Neural crest cell (in vitro differentiated cells): Measurements from ENCODE around the gene NKIRAS1. TPM values are rescaled to one million over a fixed set of nuclear protein-coding genes. Genes with fewer than 3 reads are reported as not detected.
"Not testable (repeated sequence)": the region's sequence is repeated elsewhere in the genome, so short reads cannot be mapped to it uniquely, and the experiment has no call there.

Experiments used
- DNase-seq: peaks from one replicate; pipeline ENCODE4 v3.0.0; 2021; ENCODE audit warnings: low read depth, mixed read lengths, low spot score
- H3K27ac Mint-ChIP-seq: one replicate; pipeline ENCODE4 v1.8.0; 2021; ENCODE audit warnings: mild to moderate bottlenecking, mixed read lengths; ENCODE audit not compliant: unreplicated experiment
- H3K27me3 Mint-ChIP-seq: 2 replicates; pipeline ENCODE4 v1.8.0; 2021; ENCODE audit warnings: low read depth, mild to moderate bottlenecking, mixed read lengths
- H3K36me3 Mint-ChIP-seq: 2 replicates; pipeline ENCODE4 v1.8.0; 2021; ENCODE audit warnings: low read depth, mild to moderate bottlenecking, mixed read lengths
- H3K4me1 Mint-ChIP-seq: 2 replicates; pipeline ENCODE4 v1.8.0; 2021; ENCODE audit warnings: mixed read lengths
- H3K4me3 Mint-ChIP-seq: one replicate; pipeline ENCODE4 v1.8.0; 2021; ENCODE audit warnings: mild to moderate bottlenecking, mixed read lengths
- H3K9me3 Mint-ChIP-seq: 2 replicates; pipeline ENCODE4 v1.8.0; 2021; ENCODE audit warnings: mixed read lengths
- CTCF ChIP-seq: fragments of 200-600 bp; sonication (generic); conservative IDR thresholded peaks from 2 replicates; pipeline ENCODE4 v1.5.0; 2021; ENCODE audit warnings: antibody characterized with exemption, mild to moderate bottlenecking
- total RNA-seq: library from RNA; stranded (reverse); gene quantifications from 2 replicates; pipeline ENCODE4 v1.2.1, GENCODE V29; 2021

NKIRAS1 gene
- total RNA-seq, 1 donor from 2014 or later: 9.7 TPM

GRCh38 chr3:23888617-23889228 is 28.1 kb downstream of the NKIRAS1 start:
- Mint-ChIP-seq H3K4me3 (no peak overlapping the region), H3K9me3 (no peaks in the 10 kb centered on the region), H3K36me3 (peaks cover 6% of the 10 kb centered on the region), H3K27me3 (no peaks in the 10 kb centered on the region), H3K27ac (no peak overlapping the region), H3K4me1 (peaks cover 20% of the 10 kb centered on the region)
- peak; percentile 90 for TF ChIP-seq CTCF
- no peak for DNase-seq

GRCh38 chr3:23886311-23886710 is 30.5 kb downstream of the NKIRAS1 start:
- H3K27me3 Mint-ChIP-seq: no peaks in the 10 kb centered on the region
- no peak overlapping the region for H3K27ac Mint-ChIP-seq
- no peak overlapping the region for H3K4me3 Mint-ChIP-seq
- no peak for DNase-seq
- no peaks in the 10 kb centered on the region for H3K9me3 Mint-ChIP-seq
- peaks cover 29% of the 10 kb centered on the region for H3K4me1 Mint-ChIP-seq
- peaks cover 21% of the 10 kb centered on the region for H3K36me3 Mint-ChIP-seq
- no peak for TF ChIP-seq CTCF

GRCh38 chr3:23885210-23885609 is 31.6 kb downstream of the NKIRAS1 start:
- Mint-ChIP-seq H3K36me3 (peaks cover 23% of the 10 kb centered on the region), H3K4me1 (peaks cover 28% of the 10 kb centered on the region), H3K27ac (no peak overlapping the region), H3K4me3 (no peak overlapping the region), H3K9me3 (no peaks in the 10 kb centered on the region), H3K27me3 (no peaks in the 10 kb centered on the region)
- no peak for TF ChIP-seq CTCF
- no peak for DNase-seq

GRCh38 chr3:23884481-23884880 is 32.3 kb downstream of the NKIRAS1 start:
- Mint-ChIP-seq H3K9me3 (no peaks in the 10 kb centered on the region), H3K27me3 (no peaks in the 10 kb centered on the region), H3K36me3 (peaks cover 26% of the 10 kb centered on the region), H3K27ac (no peak overlapping the region), H3K4me1 (peaks cover 24% of the 10 kb centered on the region), H3K4me3 (no peak overlapping the region)
- DNase-seq: no peak
- TF ChIP-seq CTCF: peak; percentile 39

GRCh38 chr3:23882487-23882918 is 34.3 kb downstream of the NKIRAS1 start:
- H3K27ac Mint-ChIP-seq: no peak overlapping the region
- H3K36me3 Mint-ChIP-seq: peaks cover 39% of the 10 kb centered on the region
- H3K4me3 Mint-ChIP-seq: no peak overlapping the region
- peaks cover 29% of the 10 kb centered on the region for H3K4me1 Mint-ChIP-seq
- no peaks in the 10 kb centered on the region for H3K27me3 Mint-ChIP-seq
- H3K9me3 Mint-ChIP-seq: peaks cover 2% of the 10 kb centered on the region
- no peak for TF ChIP-seq CTCF
- DNase-seq: no peak

GRCh38 chr3:23881993-23882392 is 34.8 kb downstream of the NKIRAS1 start:
- Mint-ChIP-seq H3K4me1 (peaks cover 34% of the 10 kb centered on the region), H3K36me3 (peaks cover 42% of the 10 kb centered on the region)
- H3K27me3 Mint-ChIP-seq, DNase-seq, H3K9me3 Mint-ChIP-seq, H3K27ac Mint-ChIP-seq, H3K4me3 Mint-ChIP-seq: not testable (repeated sequence)
